GM12878 (cell line): Measurements from ENCODE around the gene TEKT3. TPM values are rescaled to one million over a fixed set of nuclear protein-coding genes. Genes with fewer than 3 reads are reported as not detected.

Experiments used
- ATAC-seq: fragments of 200-7000 bp; cut with Tn5 transposase; 3 replicates; pipeline ENCODE4 v1.9.1; 2020; ENCODE audit warnings: mild to moderate bottlenecking, moderate library complexity
- BruUV-seq: library from RNA; stranded (reverse); fragments of 400-500 nt; replicated peaks from 2 replicates; lab custom pipeline; 2021; lab: Mats Ljungman, UMichigan
- CTCF ChIA-PET: fragments of 300-600 bp; sonication (Branson Sonifier 250); formaldehyde crosslinking; extraction: SDS; loops from one replicate; lab custom pipeline; 2021; ENCODE audit warnings: inconsistent platforms; lab: Yijun Ruan, JAX
- POLR2A ChIA-PET: fragments of 350-600 bp; formaldehyde crosslinking; extraction: SDS; loops from one replicate; lab custom pipeline; 2021; ENCODE audit warnings: inconsistent platforms; lab: Charles Lee
- RAD21 ChIA-PET: fragments of 300-600 bp; sonication (Branson Sonifier 250); formaldehyde crosslinking; loops from one replicate; lab custom pipeline; 2023; ENCODE audit warnings: antibody characterized with exemption; ENCODE audit not compliant: unreplicated experiment; lab: Charles Lee
- SMC1A ChIA-PET: fragments of 300-600 bp; sonication (Branson Sonifier 250); formaldehyde crosslinking; loops from one replicate; lab custom pipeline; 2023; ENCODE audit not compliant: unreplicated experiment, uncharacterized antibody; lab: Charles Lee
- DNase-seq: peaks from one replicate; pipeline ENCODE4 v3.0.0-alpha.2; 2011; ENCODE audit warnings: low read depth, low spot score
- FAIRE-seq: peaks from 3 replicates; lab custom pipeline; 2011; peaks lifted over from hg19 to GRCh38; lab: Jason Lieb, UNC
- H2AFZ ChIP-seq: 2 replicates; pipeline ENCODE4 v1.6.0; 2011; ENCODE audit warnings: low read depth, low read length, control low read depth; ENCODE audit not compliant: control insufficient read depth
- H3K27ac ChIP-seq: 2 replicates; pipeline ENCODE4 v1.5.1; 2011; ENCODE audit warnings: control low read depth; ENCODE audit not compliant: control insufficient read depth, insufficient read depth
- H3K27me3 ChIP-seq, 2 experiments: replicated peaks in 1 of 2; 2 replicates each; pipeline versions ENCODE4 v1.6.0 to v1.6.1; 2011; ENCODE audit warnings: low read length in 1 of 2; ENCODE audit not compliant: control insufficient read depth in 2 of 2, insufficient read depth in 2 of 2
- H3K36me3 ChIP-seq, 2 experiments: 2 replicates each; pipeline ENCODE4 v1.5.1; 2011; ENCODE audit warnings: low read length in 1 of 2; ENCODE audit not compliant: control insufficient read depth in 2 of 2, insufficient read depth in 2 of 2
- H3K4me1 ChIP-seq: 2 replicates; pipeline ENCODE4 v1.6.1; 2011; ENCODE audit warnings: mild to moderate bottlenecking, low read length, moderate library complexity, mixed read lengths; ENCODE audit not compliant: control insufficient read depth, insufficient read depth
- H3K4me2 ChIP-seq: 2 replicates; pipeline ENCODE4 v1.6.0; 2011; ENCODE audit warnings: control low read depth; ENCODE audit not compliant: control insufficient read depth, insufficient read depth
- H3K4me3 ChIP-seq: fragments of 200-600 bp; sonication (generic); 2 replicates; pipeline ENCODE4 v1.5.1; 2016
- H3K79me2 ChIP-seq: 2 replicates; pipeline ENCODE4 v1.6.0; 2011; ENCODE audit warnings: low read length; ENCODE audit not compliant: control insufficient read depth, insufficient read depth
- H3K9ac ChIP-seq: 2 replicates; pipeline ENCODE4 v1.8.0; 2011; ENCODE audit warnings: low read length, control low read depth, mixed read lengths; ENCODE audit not compliant: control insufficient read depth, insufficient read depth
- H3K9me3 ChIP-seq: replicated peaks from 3 replicates; pipeline ENCODE4 v1.5.1; 2011; ENCODE audit warnings: mild to moderate bottlenecking, low read length; ENCODE audit not compliant: control insufficient read depth, insufficient read depth
- H4K20me1 ChIP-seq: 2 replicates; pipeline ENCODE4 v1.6.0; 2011; ENCODE audit not compliant: control insufficient read depth, insufficient read depth
- BRCA1 ChIP-seq: IDR thresholded peaks from 2 replicates; pipeline ENCODE4 v1.6.1; 2011; ENCODE audit warnings: low read depth, low read length, improper control_type of control experiment
- CEBPB ChIP-seq, 2 experiments: fragments of 150-350 bp in 1 of 2; IDR thresholded peaks; 2 replicates each; pipeline ENCODE4 v1.6.1; 2012 to 2014; ENCODE audit warnings: low read depth in 2 of 2, low read length in 2 of 2, borderline replicate concordance in 1 of 2, inconsistent platforms in 1 of 2
- CREM ChIP-seq: IDR thresholded peaks from 2 replicates; pipeline ENCODE4 v1.6.1; 2014; ENCODE audit warnings: antibody characterized with exemption, low read depth
- CTCF ChIP-seq, 3 experiments: IDR thresholded peaks in 2 of 3; conservative IDR thresholded peaks in 1 of 3; 2 replicates each; pipeline ENCODE4 v1.5.1; 2011; ENCODE audit warnings: low read depth in 3 of 3, low read length in 3 of 3, mild to moderate bottlenecking in 3 of 3, control low read depth in 2 of 3, moderate library complexity in 2 of 3, inconsistent platforms in 1 of 3, mixed read lengths in 1 of 3; ENCODE audit not compliant: control insufficient read depth in 2 of 3, insufficient read depth in 1 of 3; ENCODE audit errors: extremely low read depth in 1 of 3
- IRF3 ChIP-seq: fragments of 450-650 bp; IDR thresholded peaks from 2 replicates; pipeline ENCODE4 v1.6.1; 2014; ENCODE audit warnings: mild to moderate bottlenecking
- IRF5 ChIP-seq: fragments of 450-650 bp; IDR thresholded peaks from 2 replicates; pipeline ENCODE4 v1.6.1; 2017; ENCODE audit warnings: borderline replicate concordance
- KAT2A ChIP-seq: conservative IDR thresholded peaks from 2 replicates; pipeline ENCODE4 v1.6.1; 2011; ENCODE audit warnings: low read depth, low read length; ENCODE audit not compliant: control insufficient read depth
- MYC ChIP-seq: IDR thresholded peaks from 2 replicates; pipeline ENCODE4 v1.6.1; 2011; ENCODE audit warnings: mild to moderate bottlenecking, low read length, moderate library complexity, inconsistent platforms; ENCODE audit not compliant: insufficient read depth, insufficient replicate concordance, insufficient read length, severe bottlenecking
- PAX5 ChIP-seq: IDR thresholded peaks from 2 replicates; pipeline ENCODE4 v1.6.1; 2011; ENCODE audit warnings: low read depth, low read length, borderline replicate concordance
- PML ChIP-seq: IDR thresholded peaks from 2 replicates; pipeline ENCODE4 v1.6.1; 2012; ENCODE audit warnings: low read length, inconsistent platforms
- STAT3 ChIP-seq: IDR thresholded peaks from 2 replicates; pipeline ENCODE4 v1.6.1; 2011; ENCODE audit warnings: low read depth, low read length, improper control_type of control experiment
- SUPT20H ChIP-seq: IDR thresholded peaks from 2 replicates; pipeline ENCODE4 v1.6.1; 2011; ENCODE audit warnings: low read depth, mild to moderate bottlenecking, low read length, moderate library complexity, borderline replicate concordance; ENCODE audit not compliant: control insufficient read depth
- TCF12 ChIP-seq: IDR thresholded peaks from 2 replicates; pipeline ENCODE4 v1.6.1; 2011; ENCODE audit warnings: low read depth, mild to moderate bottlenecking, low read length
- TCF3 ChIP-seq: IDR thresholded peaks from 2 replicates; pipeline ENCODE4 v1.6.1; 2012; ENCODE audit warnings: low read depth, mild to moderate bottlenecking, low read length, borderline replicate concordance; ENCODE audit not compliant: insufficient read depth
- YY1 ChIP-seq: IDR thresholded peaks from 2 replicates; pipeline ENCODE4 v1.6.1; 2011; ENCODE audit warnings: low read depth, mild to moderate bottlenecking, low read length
- ZNF274 ChIP-seq: IDR thresholded peaks from one replicate; pipeline ENCODE4 v1.8.0; 2011; ENCODE audit not compliant: insufficient read length, insufficient read depth
- ZNF622 ChIP-seq: fragments of 450-650 bp; IDR thresholded peaks from 2 replicates; pipeline ENCODE4 v1.6.1; 2017; ENCODE audit warnings: mild to moderate bottlenecking, inconsistent platforms
- ZZZ3 ChIP-seq: IDR thresholded peaks from 2 replicates; pipeline ENCODE4 v1.6.1; 2011; ENCODE audit warnings: low read depth; ENCODE audit not compliant: control insufficient read depth, insufficient read length
- WGBS: methylation state at CpG from one replicate; pipeline ENCODE4 v1.1.6; 2016; ENCODE audit warnings: low lambda C conversion rate; ENCODE audit not compliant: insufficient replicate concordance, insufficient coverage; ENCODE audit errors: missing lambda C conversion rate; 5-methylcytosine and 5-hydroxymethylcytosine counted together
- in situ Hi-C: fragments of 300-500 bp; cut with MboI; formaldehyde crosslinking; loops from 9 replicates; pipeline ENCODE4 v1.14.3; 2018; ENCODE audit warnings: mixed read lengths
- intact Hi-C: fragments of 100-400 bp; cut with micrococcal nuclease; formaldehyde crosslinking; loops from one replicate; pipeline ENCODE4 v1.14.2; 2022; ENCODE audit not compliant: unreplicated experiment
- polyA plus RNA-seq, 11 experiments: library from polyadenylated mRNA; depleted of rRNA in 4 of 11; unstranded in 6 of 11; stranded (reverse) in 5 of 11; fragments of >200 nt; fragmentation: Nextera tagmentation in 4 of 11; fragmentation: Illumina TruSeq in 1 of 11; extraction: Ambion mirVana in 4 of 11; extraction: Trizol in 1 of 11; gene quantifications; 1 replicate in 1 of 11; 2 replicates in 10 of 11; pipeline versions ENCODE4 v1.2.1 to v1.2.3, GENCODE V29; 2011 to 2016; ENCODE audit warnings: inconsistent platforms in 2 of 11, missing spikeins in 2 of 11, low read depth in 1 of 11
- total RNA-seq, 4 experiments: library from RNA; depleted of rRNA in 3 of 4; stranded (reverse); fragments of >200 nt in 3 of 4; fragmentation: Illumina TruSeq in 1 of 4; extraction: Trizol in 1 of 4; gene quantifications; 2 replicates each; pipeline versions ENCODE4 v1.2.1 to v1.2.3, GENCODE V29; 2013 to 2021

Gene TEKT3
- total and polyA plus RNA-seq, 10 of the 15 experiments (the other 5 are each of a cell fraction or from before 2014, with no cell fraction given) = 0.15 TPM; not detected in 9

- FAIRE-seq (no peak), ATAC-seq (no peak), DNase-seq (no peak)
- Histone ChIP-seq H3K4me3 (no peak overlapping the region), H2AFZ (no peak overlapping the region), H3K27ac (no peak overlapping the region), H3K9me3 (no peaks in the 10 kb centered on the region), H3K4me2 (no peak overlapping the region), H4K20me1 (no peaks in the 10 kb centered on the region), H3K9ac (no peak overlapping the region), H3K79me2 (no peaks in the 10 kb centered on the region), H3K27me3 (no peaks in the 10 kb centered on the region), H3K36me3 (no peaks in the 10 kb centered on the region), H3K4me1 (no peaks in the 10 kb centered on the region)
- POLR2A ChIA-PET = no interaction called here
- WGBS = 22% methylated on average over 4 of the region's 4 CpGs
- CTCF ChIA-PET = no interaction called here
- TF ChIP-seq ZNF274 = no peak
- no peak for TF ChIP-seq ZNF622
- TF ChIP-seq SUPT20H = no peak
- TF ChIP-seq PML = no peak
- TF ChIP-seq TCF3 = no peak
- TF ChIP-seq ZZZ3 = no peak
- no peak for TF ChIP-seq IRF5
- TF ChIP-seq STAT3 = no peak
- TF ChIP-seq IRF3 = no peak
- TF ChIP-seq MYC = no peak
- no peak for TF ChIP-seq CREM
- no peak for TF ChIP-seq BRCA1
- no peak for TF ChIP-seq PAX5
- TF ChIP-seq CTCF (IDR thresholded peaks at IDR 0.05 in 2 of 3, conservative IDR thresholded peaks at IDR 0.05 in 1 of 3; ENCODE audit: control insufficient read depth in 2 of 3, extremely low read depth in 1 of 3, insufficient read depth in 1 of 3, low read depth in 3 of 3, low read length in 3 of 3) = no peak
- no peak for TF ChIP-seq TCF12
- TF ChIP-seq CEBPB (IDR thresholded peaks at IDR 0.05; ENCODE audit: borderline replicate concordance in 1 of 2, low read depth in 2 of 2, low read length in 2 of 2) = no peak
- no peak for TF ChIP-seq YY1
- TF ChIP-seq KAT2A = no peak
- in situ Hi-C loops = no loop called here
- SMC1A ChIA-PET = no interaction called here
- BruUV-seq = no TSS peak
- intact Hi-C loops = no loop called here
- RAD21 ChIA-PET = no interaction called here
These were observed 24.6 kb upstream of the TEKT3 start for GRCh38 chr17:15366026-15366425.
